22Rv1 (cell line): ENCODE measurements around the gene DOC2A.

Source experiments
- CTCF ChIP-seq: fragments of 450-650 bp; IDR thresholded peaks from 2 replicates; pipeline ENCODE4 v1.5.1; 2017; ENCODE audit warnings: mild to moderate bottlenecking
- ZFX ChIP-seq: fragments of 450-650 bp; IDR thresholded peaks from 2 replicates; pipeline ENCODE4 v1.6.1; 2017; ENCODE audit warnings: antibody characterized with exemption, borderline replicate concordance

DNA sequence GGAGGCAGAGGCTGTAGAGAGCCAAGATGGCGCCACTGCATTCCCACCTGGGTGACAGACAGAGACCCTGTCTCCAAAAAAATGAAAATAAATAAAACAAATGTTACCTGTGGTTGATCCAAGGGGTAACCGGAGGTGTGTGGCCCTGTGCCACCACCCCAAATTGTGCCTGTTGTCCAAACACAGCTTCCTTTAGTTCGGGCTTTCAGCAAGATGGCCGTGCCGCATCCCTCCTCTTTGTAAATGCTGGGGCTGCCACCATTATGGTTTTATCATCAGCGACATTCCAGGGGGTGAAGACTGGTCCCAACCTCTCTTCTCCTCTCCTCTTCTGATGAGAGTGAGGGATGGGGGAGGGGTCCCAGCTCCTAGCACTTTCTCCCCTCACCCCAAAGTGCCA lies 12.1 kb upstream of the DOC2A start, which contains the start of gene C16orf92:
- TF ChIP-seq CTCF (no peak), ZFX (no peak)
